H9 (cell line): ENCODE results near the gene RABEP1. TPM values are rescaled to one million over a fixed set of nuclear protein-coding genes. Genes with fewer than 3 reads are reported as not detected.
A peak's percentile ranks its signal among the peaks of the same experiment; 100 is the strongest.

Source experiments
- DNase-seq: peaks from one replicate; pipeline ENCODE4 v3.0.0-alpha.2; 2017
- H2AFZ ChIP-seq: one replicate; pipeline ENCODE4 v1.6.1; 2013; ENCODE audit warnings: mild to moderate bottlenecking, low read length, control low read depth, moderate library complexity
- H2AK5ac ChIP-seq: 2 replicates; pipeline ENCODE4 v1.6.1; 2013; ENCODE audit warnings: low read length, control low read depth, mixed read lengths; ENCODE audit not compliant: insufficient read length
- H2BK120ac ChIP-seq: one replicate; pipeline ENCODE4 v1.6.1; 2013; ENCODE audit warnings: low read depth, mild to moderate bottlenecking, low read length, control low read depth, inconsistent platforms; ENCODE audit not compliant: poor library complexity, severe bottlenecking
- H2BK12ac ChIP-seq: 2 replicates; pipeline ENCODE4 v1.6.1; 2013; ENCODE audit warnings: low read length, control low read depth, mixed read lengths, low read depth; ENCODE audit not compliant: insufficient read length
- H2BK15ac ChIP-seq: 2 replicates; pipeline ENCODE4 v1.6.1; 2013; ENCODE audit warnings: low read depth, low read length, control low read depth
- H2BK20ac ChIP-seq: one replicate; pipeline ENCODE4 v1.6.1; 2013; ENCODE audit warnings: low read depth, mild to moderate bottlenecking, low read length, control low read depth, inconsistent platforms; ENCODE audit not compliant: poor library complexity, severe bottlenecking
- H2BK5ac ChIP-seq: 2 replicates; pipeline ENCODE4 v1.6.1; 2013; ENCODE audit warnings: low read length, control low read depth, mixed read lengths; ENCODE audit not compliant: insufficient read length
- H3K14ac ChIP-seq: 2 replicates; pipeline ENCODE4 v1.6.1; 2013; ENCODE audit warnings: low read length, control low read depth; ENCODE audit not compliant: insufficient read depth
- H3K18ac ChIP-seq: 2 replicates; pipeline ENCODE4 v1.6.1; 2013; ENCODE audit warnings: low read depth, mild to moderate bottlenecking, mixed read lengths, low read length, control low read depth; ENCODE audit not compliant: insufficient read length
- H3K23ac ChIP-seq: 2 replicates; pipeline ENCODE4 v1.6.1; 2013; ENCODE audit warnings: low read length, control low read depth, mixed read lengths, low read depth; ENCODE audit not compliant: insufficient read length
- H3K23me2 ChIP-seq: 2 replicates; pipeline ENCODE4 v1.6.1; 2013; ENCODE audit warnings: low read depth, mild to moderate bottlenecking, mixed read lengths, low read length, control low read depth; ENCODE audit not compliant: insufficient read length, poor library complexity, severe bottlenecking
- H3K27ac ChIP-seq: 2 replicates; pipeline ENCODE4 v1.5.1; 2013; ENCODE audit warnings: low read length, control low read depth, mixed read lengths, low read depth; ENCODE audit not compliant: insufficient read length
- H3K27me3 ChIP-seq: 2 replicates; pipeline ENCODE4 v1.6.1; 2013; ENCODE audit warnings: low read length, control low read depth, inconsistent platforms; ENCODE audit not compliant: insufficient read depth
- H3K4ac ChIP-seq: 2 replicates; pipeline ENCODE4 v1.6.1; 2013; ENCODE audit warnings: low read depth, mild to moderate bottlenecking, control low read depth, inconsistent platforms, low read length, moderate library complexity
- H3K4me1 ChIP-seq: 2 replicates; pipeline ENCODE4 v1.6.1; 2013; ENCODE audit warnings: low read length, control low read depth, inconsistent platforms; ENCODE audit not compliant: insufficient read depth
- H3K4me2 ChIP-seq: 2 replicates; pipeline ENCODE4 v1.6.1; 2013; ENCODE audit warnings: low read length, control low read depth, mixed read lengths; ENCODE audit not compliant: insufficient read length, insufficient read depth
- H3K56ac ChIP-seq: 2 replicates; pipeline ENCODE4 v1.6.1; 2013; ENCODE audit warnings: low read depth, mild to moderate bottlenecking, mixed read lengths, low read length, control low read depth; ENCODE audit not compliant: insufficient read length
- H3K79me1 ChIP-seq: 2 replicates; pipeline ENCODE4 v1.6.1; 2013; ENCODE audit warnings: low read depth, mild to moderate bottlenecking, moderate library complexity, low read length, control low read depth, inconsistent platforms; ENCODE audit not compliant: insufficient read depth, poor library complexity, severe bottlenecking
- H3K79me2 ChIP-seq: 2 replicates; pipeline ENCODE4 v1.6.1; 2013; ENCODE audit warnings: low read length, control low read depth, inconsistent platforms; ENCODE audit not compliant: insufficient read depth
- H3K9ac ChIP-seq: 2 replicates; pipeline ENCODE4 v1.6.1; 2013; ENCODE audit warnings: low read length, control low read depth, mixed read lengths; ENCODE audit not compliant: insufficient read length; ENCODE audit errors: extremely low read depth
- H3K9me3 ChIP-seq: one replicate; pipeline ENCODE4 v1.6.1; 2013; ENCODE audit warnings: low read depth, low read length, inconsistent platforms; ENCODE audit not compliant: control insufficient read depth
- H3T11ph ChIP-seq: one replicate; pipeline ENCODE4 v1.6.1; 2013; ENCODE audit warnings: mild to moderate bottlenecking, low read length, control low read depth, inconsistent platforms
- H4K20me1 ChIP-seq: one replicate; pipeline ENCODE4 v1.6.1; 2013; ENCODE audit not compliant: control insufficient read depth, insufficient read length, insufficient read depth
- H4K5ac ChIP-seq: 2 replicates; pipeline ENCODE4 v1.6.1; 2013; ENCODE audit warnings: low read depth, mild to moderate bottlenecking, mixed read lengths, low read length, control low read depth; ENCODE audit not compliant: insufficient read length
- H4K8ac ChIP-seq: replicated peaks from 2 replicates; pipeline ENCODE4 v1.6.1; 2013; ENCODE audit warnings: low read length, control low read depth, mixed read lengths, low read depth; ENCODE audit not compliant: insufficient read length
- H4K91ac ChIP-seq: 2 replicates; pipeline ENCODE4 v1.6.1; 2013; ENCODE audit warnings: low read depth, mild to moderate bottlenecking, moderate library complexity, mixed read lengths, low read length, control low read depth; ENCODE audit not compliant: insufficient read length
- H3K27ac Mint-ChIP-seq, 3 experiments: 2 replicates in 2 of 3; 3 replicates in 1 of 3; pipeline ENCODE4 v1.8.0; 2020 to 2021; ENCODE audit warnings: mixed read lengths in 3 of 3, mild to moderate bottlenecking in 1 of 3, moderate library complexity in 1 of 3
- H3K27me3 Mint-ChIP-seq: 2 replicates; pipeline ENCODE4 v1.8.0; 2021; ENCODE audit warnings: low read depth, mild to moderate bottlenecking, moderate library complexity, mixed read lengths
- H3K36me3 Mint-ChIP-seq, 3 experiments: 2 replicates in 2 of 3; 3 replicates in 1 of 3; pipeline ENCODE4 v1.8.0; 2020 to 2021; ENCODE audit warnings: low read depth in 3 of 3, mixed read lengths in 3 of 3; ENCODE audit not compliant: insufficient read depth in 1 of 3
- H3K4me1 Mint-ChIP-seq, 2 experiments: 2 replicates each; pipeline ENCODE4 v1.8.0; 2020; ENCODE audit warnings: mixed read lengths in 2 of 2
- H3K4me3 Mint-ChIP-seq, 2 experiments: 2 replicates in 1 of 2; 3 replicates in 1 of 2; pipeline ENCODE4 v1.8.0; 2020 to 2021; ENCODE audit warnings: mild to moderate bottlenecking in 2 of 2, mixed read lengths in 2 of 2, moderate library complexity in 1 of 2
- H3K9me3 Mint-ChIP-seq, 2 experiments: 2 replicates in 1 of 2; 3 replicates in 1 of 2; pipeline ENCODE4 v1.8.0; 2020; ENCODE audit warnings: mild to moderate bottlenecking in 2 of 2, mixed read lengths in 2 of 2, moderate library complexity in 1 of 2
- CTCF ChIP-seq: fragments of 200-600 bp; sonication (generic); conservative IDR thresholded peaks from 3 replicates; pipeline ENCODE4 v1.8.0; 2021; ENCODE audit warnings: antibody characterized with exemption, mild to moderate bottlenecking
- WGBS: extraction: QIAGEN DNeasy Blood & Tissue Kit; methylation state at CpG from one replicate; pipeline ENCODE4 v1.1.7; 2013; ENCODE audit warnings: missing lambda C conversion rate, low lambda C conversion rate, mixed read lengths; ENCODE audit not compliant: insufficient read length; ENCODE audit errors: extremely low coverage; 5-methylcytosine and 5-hydroxymethylcytosine counted together
- total RNA-seq: library from RNA; stranded (reverse); gene quantifications from 2 replicates; pipeline ENCODE4 v1.2.1, GENCODE V29; 2021

The RABEP1 gene
- total RNA-seq, 1 experiment from 2014 or later: 46.9 TPM

- Histone ChIP-seq H3K9me3 (no peaks in the 10 kb centered on the region), H2BK5ac (no peak overlapping the region), H4K5ac (no peak overlapping the region), H4K20me1 (no peaks in the 10 kb centered on the region), H3T11ph (no peak overlapping the region), H3K27me3 (no peaks in the 10 kb centered on the region), H4K91ac (no peak overlapping the region), H3K79me2 (no peaks in the 10 kb centered on the region), H3K27ac (no peak overlapping the region), H3K14ac (no peak overlapping the region), H2AFZ (no peak overlapping the region), H3K4me2 (no peak overlapping the region), H2BK12ac (no peak overlapping the region), H3K9ac (no peak overlapping the region), H4K8ac (no peak overlapping the region), H2BK120ac (no peak overlapping the region), H3K18ac (no peak overlapping the region), H3K4ac (no peak overlapping the region), H2BK20ac (no peak overlapping the region), H2AK5ac (no peak overlapping the region), H3K4me1 (peaks cover 3% of the 10 kb centered on the region; the same call in 1 of the 2 replicates), H3K23ac (no peak overlapping the region), H2BK15ac (no peak overlapping the region), H3K23me2 (no peaks in the 10 kb centered on the region), H3K79me1 (no peaks in the 10 kb centered on the region), H3K56ac (no peak overlapping the region)
- no peak for DNase-seq
- WGBS: no CpG with 5 or more reads among the region's 7 CpGs
- Mint-ChIP-seq H3K27me3 (no peaks in the 10 kb centered on the region), H3K4me1 (peaks cover 24 to 31% of the 10 kb centered on the region in 2 experiments), H3K36me3 (peaks cover 15 to 54% (median 31%) of the 10 kb centered on the region in 3 experiments; a peak in 6 of 7 replicates), H3K27ac (peak overlapping the region; percentile 8 to 92 (median 52); a peak in 6 of 7 replicates), H3K4me3 (no peak overlapping the region), H3K9me3 (no peaks in the 10 kb centered on the region)
- no peak for TF ChIP-seq CTCF
These were observed 80.2 kb downstream of the RABEP1 start for GRCh38 chr17:5362162-5362811.
